RWPE2 (cell line): ENCODE measurements around the gene FOXG1.

Source experiments
- ATAC-seq: fragments of 200-7000 bp; cut with Tn5 transposase; 3 replicates; pipeline ENCODE4 v1.9.1; 2021; ENCODE audit warnings: low read depth
- DNase-seq: peaks from one replicate; pipeline ENCODE4 v3.0.0-alpha.2; 2020; ENCODE audit warnings: low spot score
- H3K27ac ChIP-seq: fragments of 450-650 bp; 2 replicates; pipeline ENCODE4 v1.5.1; 2017; ENCODE audit warnings: mild to moderate bottlenecking; ENCODE audit not compliant: poor library complexity, severe bottlenecking
- H3K27me3 ChIP-seq: fragments of 250-450 bp; sonication (Bioruptor Pico); 2 replicates; pipeline ENCODE4 v1.5.1; 2021; ENCODE audit warnings: mild to moderate bottlenecking, moderate library complexity; ENCODE audit not compliant: insufficient read depth, poor library complexity, severe bottlenecking
- H3K36me3 ChIP-seq: fragments of 250-450 bp; sonication (Bioruptor Pico); 2 replicates; pipeline ENCODE4 v1.5.1; 2020; ENCODE audit warnings: low read depth, mild to moderate bottlenecking, moderate library complexity
- H3K4me1 ChIP-seq: fragments of 250-450 bp; sonication (Bioruptor Pico); 2 replicates; pipeline ENCODE4 v1.5.1; 2021; ENCODE audit warnings: mild to moderate bottlenecking, moderate library complexity; ENCODE audit not compliant: insufficient read depth, poor library complexity, severe bottlenecking
- H3K4me3 ChIP-seq: fragments of 250-450 bp; sonication (Bioruptor Pico); 2 replicates; pipeline ENCODE4 v1.5.1; 2021; ENCODE audit warnings: mild to moderate bottlenecking, moderate library complexity; ENCODE audit not compliant: severe bottlenecking
- H3K9me3 ChIP-seq: fragments of 250-450 bp; sonication (Bioruptor Pico); 2 replicates; pipeline ENCODE4 v1.5.1; 2021; ENCODE audit warnings: mild to moderate bottlenecking, moderate library complexity; ENCODE audit not compliant: severe bottlenecking
- CTCF ChIP-seq: fragments of 450-650 bp; IDR thresholded peaks from one replicate; pipeline ENCODE4 v1.5.1; 2017; ENCODE audit warnings: mild to moderate bottlenecking, moderate library complexity; ENCODE audit not compliant: poor library complexity, severe bottlenecking

The FOXG1 gene

GRCh38 chr14:28766469-28766955 lies at the start of gene FOXG1:
TSS of gene FOXG1 (plus strand) at chr14:28766787. CDS start at chr14:28767280, 493 bp downstream.
- DNase-seq = no peak
- H3K9me3 ChIP-seq = no peaks in the 10 kb centered on the region

GRCh38 chr14:28719130-28719529 lies 47.5 kb upstream of the FOXG1 start:
- H3K9me3 ChIP-seq = no peaks in the 10 kb centered on the region
- H3K27ac ChIP-seq = no peak overlapping the region
- no peaks in the 10 kb centered on the region for H3K4me1 ChIP-seq
- DNase-seq (no peak), ATAC-seq (no peak; the same call in 2 of the 3 replicates)
- no peak overlapping the region for H3K4me3 ChIP-seq
- no peak for TF ChIP-seq CTCF
- H3K27me3 ChIP-seq = no peaks in the 10 kb centered on the region
- H3K36me3 ChIP-seq = no peaks in the 10 kb centered on the region

More at GRCh38 chr14:28766469-28766955, at the start of gene FOXG1:
- H3K27me3 ChIP-seq = peaks cover 90% of the 10 kb centered on the region
- no peak within 1 kb of the TSS for H3K27ac ChIP-seq
- H3K4me3 ChIP-seq = no peak within 1 kb of the TSS
- H3K4me1 ChIP-seq = no peaks in the 10 kb centered on the region
- ATAC-seq = peak; percentile 24; the same call in 1 of the 3 replicates
- TF ChIP-seq CTCF = no peak
- no peaks in the 10 kb centered on the region for H3K36me3 ChIP-seq

- DNase-seq = no peak
- Histone ChIP-seq H3K9me3 (no peaks in the 10 kb centered on the region), H3K27me3 (no peaks in the 10 kb centered on the region), H3K36me3 (no peaks in the 10 kb centered on the region), H3K4me3 (no peak overlapping the region), H3K27ac (no peak overlapping the region), H3K4me1 (no peaks in the 10 kb centered on the region)
- no peak for ATAC-seq
- no peak for TF ChIP-seq CTCF
Observed at GRCh38 chr14:28731358-28731757, 35.2 kb upstream of the FOXG1 start.

GRCh38 chr14:28742171-28742846 lies 24.3 kb upstream of the FOXG1 start:
- DNase-seq (no peak), ATAC-seq (peak; percentile 48; the same call in 2 of the 3 replicates)
- peaks cover 37% of the 10 kb centered on the region for H3K4me1 ChIP-seq
- H3K27ac ChIP-seq = peak overlapping the region; percentile 55
- no peak for TF ChIP-seq CTCF
- H3K36me3 ChIP-seq = no peaks in the 10 kb centered on the region
- no peak overlapping the region for H3K4me3 ChIP-seq
- H3K9me3 ChIP-seq = no peaks in the 10 kb centered on the region
- H3K27me3 ChIP-seq = no peaks in the 10 kb centered on the region

GRCh38 chr14:28744126-28744525 lies 22.5 kb upstream of the FOXG1 start:
- no peak for TF ChIP-seq CTCF
- ATAC-seq (peak; percentile 95), DNase-seq (no peak)
- no peaks in the 10 kb centered on the region for H3K9me3 ChIP-seq
- no peaks in the 10 kb centered on the region for H3K36me3 ChIP-seq
- H3K4me3 ChIP-seq = no peak overlapping the region
- H3K27ac ChIP-seq = peak overlapping the region; percentile 55
- no peaks in the 10 kb centered on the region for H3K27me3 ChIP-seq
- H3K4me1 ChIP-seq = peaks cover 37% of the 10 kb centered on the region
